Activated CD8-positive, alpha-beta memory T cell treated with anti-CD3 and anti-CD28 coated beads for 36 hours (primary cell): ENCODE measurements around the gene SEH1L. TPM values are rescaled to one million over a fixed set of nuclear protein-coding genes. Genes with fewer than 3 reads are reported as not detected.
"Not testable (repeated sequence)": the region's sequence is repeated elsewhere in the genome, so short reads cannot be mapped to it uniquely, and the experiment has no call there.

Experiments
- CTCF ChIA-PET: fragments of 350-600 bp; sonication (Branson Sonifier 250); formaldehyde crosslinking; loops from one replicate; lab custom pipeline; 2021; ENCODE audit warnings: antibody characterized with exemption; lab: Charles Lee
- POLR2A ChIA-PET: fragments of 350-600 bp; sonication (Branson Sonifier 250); formaldehyde crosslinking; loops from one replicate; lab custom pipeline; 2021; ENCODE audit warnings: antibody characterized with exemption; lab: Charles Lee
- total RNA-seq, 2 experiments: library from RNA; stranded (reverse); gene quantifications; one replicate each; pipeline ENCODE4 v1.2.3, GENCODE V29; 2021

SEH1L gene
- total RNA-seq, 2 experiments from 2014 or later = 136 to 140 TPM

DNA sequence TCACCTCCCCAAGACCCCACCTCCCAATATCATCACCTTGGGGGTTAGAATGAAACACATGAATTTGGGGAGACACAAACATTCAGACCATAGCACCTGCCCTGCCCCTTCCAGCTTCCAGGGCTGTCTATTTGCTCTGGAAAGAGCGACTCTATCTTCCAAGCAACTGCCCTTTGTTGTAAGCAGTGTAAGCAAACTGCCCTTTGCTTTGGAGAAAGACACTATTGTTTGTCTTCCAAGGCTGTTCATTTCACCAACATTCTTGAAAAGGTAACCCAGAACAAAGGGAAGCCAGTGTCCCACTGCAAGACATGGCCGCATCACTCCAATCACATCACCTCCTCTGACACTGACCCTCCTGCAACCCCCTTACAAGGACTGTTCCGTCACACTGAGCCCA, 16.9 kb upstream of the SEH1L start:
- POLR2A ChIA-PET = no interaction called here
- CTCF ChIA-PET = interaction anchor here (0.7 kb wide), 1 partner anchor 90 kb away, joined by 3 read pairs; no protein-coding TSS in a partner anchor

DNA sequence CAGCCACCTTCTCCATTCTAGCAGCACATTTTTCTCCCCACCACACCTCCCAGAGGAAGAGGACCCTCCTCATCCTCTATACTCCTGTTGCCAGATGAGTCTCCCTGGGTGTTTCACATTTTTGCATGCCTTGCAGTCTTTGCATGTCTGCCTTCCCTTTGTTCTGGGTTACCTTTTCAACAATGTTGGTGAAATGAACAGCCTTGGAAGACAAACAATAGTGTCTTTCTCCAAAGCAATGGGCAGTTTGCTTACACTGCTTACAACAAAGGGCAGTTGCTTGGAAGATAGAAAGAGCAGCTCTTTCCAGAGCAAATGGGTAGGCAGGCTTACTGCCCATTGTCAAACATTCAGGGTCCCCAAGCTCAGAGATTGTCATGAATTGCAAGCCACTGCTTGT, 14.5 kb upstream of the SEH1L start:
- ChIA-PET POLR2A (interaction anchor here (0.7 kb wide), 1 partner anchor 15 kb away, joined by 4 read pairs; no protein-coding TSS in a partner anchor), CTCF (interaction anchor here (1.4 to 2.5 kb wide), 9 partner anchors 11 to 210 kb away, joined by 3 to 20 read pairs (median 10); no protein-coding TSS in a partner anchor)

DNA sequence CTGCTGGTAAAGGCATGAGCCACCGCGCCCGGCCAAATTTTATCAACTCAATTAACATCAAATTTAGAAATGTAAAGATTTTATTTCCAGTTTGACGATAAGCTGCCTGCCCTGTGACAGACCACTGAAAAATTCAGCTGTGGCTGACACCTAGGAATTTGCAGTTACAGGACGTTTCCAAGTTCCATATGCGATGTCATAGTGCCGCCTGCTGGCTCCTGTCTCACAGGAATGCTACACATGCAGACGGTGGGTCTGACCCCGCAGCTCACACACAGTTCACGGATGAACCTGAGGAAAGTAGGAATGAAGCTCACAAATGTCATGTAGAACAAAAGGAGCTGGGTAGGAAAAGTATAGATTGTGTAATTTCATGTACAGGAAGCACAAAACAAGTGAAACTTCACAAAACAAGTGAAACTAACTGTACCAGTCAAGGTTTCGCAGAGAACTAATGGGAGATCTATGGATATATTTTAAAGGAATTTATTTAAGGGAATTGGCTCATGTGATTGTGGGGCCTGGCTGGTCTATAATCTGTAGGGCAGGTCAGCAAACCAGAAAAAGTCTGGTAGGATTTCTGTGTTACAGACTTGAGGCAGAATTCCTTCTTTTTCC, 13.2 kb upstream of the SEH1L start:
- POLR2A ChIA-PET = interaction anchor here (0.6 kb wide), 2 partner anchors 15 to 51 kb away, joined by 3 read pairs; no protein-coding TSS in a partner anchor
- CTCF ChIA-PET = interaction anchor here (0.6 to 2.5 kb wide), 24 partner anchors 9 to 543 kb away, joined by 3 to 20 read pairs (median 3); partner anchors contain the start of gene PTPN2

DNA sequence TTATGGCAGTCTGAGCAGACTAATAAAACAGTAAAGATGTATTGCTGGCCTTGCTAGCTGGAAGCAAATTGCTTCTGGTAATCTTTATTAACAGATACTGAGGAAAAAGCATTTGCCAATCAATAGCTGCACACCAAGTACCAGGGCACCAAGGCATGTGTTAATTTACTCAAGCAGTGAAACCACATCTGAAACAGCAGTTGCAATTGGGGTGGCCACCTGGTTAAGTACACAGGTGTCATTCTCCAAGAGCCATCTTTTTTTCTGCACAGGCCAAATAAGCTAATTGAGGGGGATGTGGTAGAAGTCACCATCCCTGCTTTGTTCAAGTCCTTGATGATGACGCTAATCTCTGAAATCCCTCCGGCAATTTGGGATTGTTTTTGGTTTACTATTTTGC, 8.6 kb upstream of the SEH1L start:
- CTCF ChIA-PET = interaction anchor here (1.0 kb wide), 1 partner anchor 212 kb away, joined by 4 read pairs; no protein-coding TSS in a partner anchor

DNA sequence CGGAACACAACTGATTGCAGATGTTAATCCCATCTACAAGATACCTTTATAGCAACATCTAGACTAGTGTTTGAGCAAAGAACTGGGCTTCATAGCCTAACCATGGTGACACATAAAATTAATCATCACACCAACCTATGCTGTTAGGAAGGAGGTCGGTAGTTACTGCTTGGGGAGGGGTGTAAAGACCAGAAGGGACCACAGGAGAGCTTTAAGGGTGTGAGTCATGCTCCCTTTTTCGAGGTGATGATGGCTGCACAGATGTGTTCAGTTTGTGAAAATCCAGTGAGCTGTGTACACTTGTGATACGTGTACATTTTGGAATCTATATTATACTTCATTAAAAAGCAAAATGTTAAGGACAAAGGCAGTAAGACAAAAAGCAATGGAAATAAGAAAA, 4.6 kb upstream of the SEH1L start:
- POLR2A ChIA-PET = no interaction called here
- CTCF ChIA-PET = interaction anchor here (0.6 kb wide), 2 partner anchors 200 to 326 kb away, joined by 3 to 4 read pairs; no protein-coding TSS in a partner anchor

More for the DNA sequence above, 8.6 kb upstream of the SEH1L start:
- POLR2A ChIA-PET = no interaction called here

DNA sequence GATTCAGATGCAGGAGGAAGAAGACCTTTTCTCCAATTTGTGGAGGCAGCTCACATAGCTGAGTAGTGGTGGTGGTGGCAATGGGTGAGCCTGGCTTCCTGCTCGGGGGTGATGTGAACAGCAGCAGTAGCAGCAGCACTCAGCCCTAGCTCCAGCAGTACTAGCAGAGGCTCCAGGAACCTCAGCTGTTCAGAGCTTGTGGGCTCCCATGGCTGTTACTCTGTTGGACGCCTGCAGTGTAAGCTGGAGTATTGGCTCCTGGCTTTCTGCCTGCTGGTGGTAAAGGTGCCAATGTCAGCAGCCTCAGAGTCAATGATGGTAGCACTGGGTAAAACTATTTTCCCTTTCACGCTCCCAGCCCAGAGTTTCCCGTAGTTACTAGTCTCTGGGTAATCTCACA, 3.1 kb upstream of the SEH1L start:
- ChIA-PET POLR2A (interaction anchor here (0.5 kb wide), 1 partner anchor 61 kb away, joined by 3 read pairs; no protein-coding TSS in a partner anchor), CTCF (interaction anchor here (2.4 kb wide), 1 partner anchor 10 kb away, joined by 11 read pairs; no protein-coding TSS in a partner anchor)

DNA sequence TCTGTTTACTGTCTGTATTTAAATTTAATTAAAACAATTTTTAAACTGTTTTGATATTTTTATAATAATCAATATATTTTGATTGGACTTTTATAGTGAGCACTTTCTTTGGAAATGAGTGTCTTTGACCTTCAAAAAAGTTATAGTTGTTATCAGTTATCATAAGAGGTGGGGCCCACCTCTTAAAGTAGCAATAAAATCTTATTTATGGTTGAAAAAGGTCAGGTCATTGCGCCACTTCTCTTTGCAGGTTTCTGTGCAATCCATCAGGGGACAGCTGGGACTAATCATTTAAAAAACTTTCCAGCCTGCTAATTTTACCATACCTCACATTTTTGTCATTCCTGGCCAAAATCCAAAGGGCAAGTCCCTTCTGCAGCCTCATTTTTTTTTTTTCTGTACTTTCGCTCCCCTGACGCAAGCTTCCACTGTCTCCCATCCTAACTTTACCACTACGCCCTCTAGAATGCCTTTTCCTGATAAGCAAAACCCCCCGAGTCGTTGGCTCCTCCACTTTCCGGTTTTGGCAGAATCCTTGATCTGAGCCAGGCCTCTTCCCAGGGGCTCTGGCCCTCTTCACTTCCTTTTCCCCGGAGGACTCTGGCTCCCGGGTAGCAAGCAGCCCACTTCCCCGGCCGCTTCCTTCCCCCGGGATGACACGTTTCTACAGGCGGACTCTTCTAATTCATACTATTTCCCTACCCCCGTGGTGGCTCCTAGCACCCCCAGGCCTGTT, 1.1 kb upstream of the SEH1L start:
- ChIA-PET POLR2A (interaction anchor here (0.7 to 2.3 kb wide), 2 partner anchors 44 to 63 kb away, joined by 5 to 25 read pairs; partner anchors contain the start of gene CEP192), CTCF (no interaction called here)

DNA sequence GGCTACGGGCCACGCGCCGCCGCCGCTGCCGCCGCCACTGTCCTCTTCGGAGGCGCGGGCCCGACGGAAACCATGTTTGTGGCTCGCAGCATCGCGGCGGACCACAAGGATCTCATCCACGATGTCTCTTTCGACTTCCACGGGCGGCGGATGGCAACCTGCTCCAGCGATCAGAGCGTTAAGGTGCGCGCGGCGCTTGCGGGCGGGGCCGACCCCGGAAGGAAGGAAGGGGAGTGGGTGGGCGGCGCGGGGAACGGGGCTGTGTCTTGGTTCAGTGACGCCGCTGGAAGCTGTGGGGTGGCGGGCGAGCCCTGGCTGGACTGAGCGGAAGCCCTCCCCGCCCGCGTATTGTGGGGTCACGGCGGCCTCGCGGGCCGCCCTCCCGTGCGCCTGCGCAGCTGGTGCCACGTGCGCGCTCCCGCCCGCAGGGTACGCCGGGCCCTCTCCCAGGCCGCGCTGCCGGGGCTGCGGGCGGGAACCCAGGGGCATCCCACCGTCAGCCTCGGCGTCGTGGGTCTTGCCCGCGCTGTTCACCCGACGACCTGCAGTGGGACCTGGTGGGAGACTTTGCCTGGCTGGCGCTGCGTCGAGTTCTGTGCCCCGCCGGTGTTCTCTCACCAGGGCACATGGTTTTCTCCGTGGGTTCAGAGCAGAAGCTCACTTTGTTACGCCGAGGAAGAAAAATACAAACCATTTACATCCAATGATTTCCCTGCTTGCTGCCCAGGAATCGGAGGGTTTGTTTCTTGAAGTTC, 416 bp downstream of the SEH1L start:
- CTCF ChIA-PET = interaction anchor here (0.9 kb wide), 1 partner anchor 55 kb away, joined by 3 read pairs; no protein-coding TSS in a partner anchor

DNA sequence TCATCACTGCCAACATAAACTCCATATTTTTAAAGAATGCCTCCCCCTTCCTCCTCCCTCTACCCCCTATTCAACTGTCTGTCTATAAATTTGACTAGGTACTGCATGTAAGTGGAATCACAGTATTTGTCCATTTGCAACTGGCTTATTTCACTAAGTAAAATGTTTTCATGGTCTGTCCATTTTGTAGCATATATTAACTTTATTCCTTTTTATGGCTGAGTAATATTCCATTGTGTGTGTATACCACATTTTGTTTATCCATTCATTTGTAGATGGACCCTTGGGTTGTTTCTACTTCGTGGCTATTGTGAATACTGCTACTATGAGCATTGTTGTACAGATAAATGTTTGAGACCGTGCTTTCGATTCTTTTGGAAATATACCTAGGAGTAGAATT, 10.7 kb downstream of the SEH1L start:
- CTCF ChIA-PET = interaction anchor here (0.7 kb wide), 1 partner anchor 351 kb away, joined by 7 read pairs; no protein-coding TSS in a partner anchor
- POLR2A ChIA-PET = interaction anchor here (0.5 kb wide), 1 partner anchor 11 kb away, joined by 7 read pairs; no protein-coding TSS in a partner anchor

More for the DNA sequence above, 416 bp downstream of the SEH1L start:
- POLR2A ChIA-PET = interaction anchor here (0.5 to 2.3 kb wide), 10 partner anchors 15 to 779 kb away, joined by 3 to 25 read pairs (median 4); partner anchors contain the start of genes AFG3L2, CEP192 and PTPN2

DNA sequence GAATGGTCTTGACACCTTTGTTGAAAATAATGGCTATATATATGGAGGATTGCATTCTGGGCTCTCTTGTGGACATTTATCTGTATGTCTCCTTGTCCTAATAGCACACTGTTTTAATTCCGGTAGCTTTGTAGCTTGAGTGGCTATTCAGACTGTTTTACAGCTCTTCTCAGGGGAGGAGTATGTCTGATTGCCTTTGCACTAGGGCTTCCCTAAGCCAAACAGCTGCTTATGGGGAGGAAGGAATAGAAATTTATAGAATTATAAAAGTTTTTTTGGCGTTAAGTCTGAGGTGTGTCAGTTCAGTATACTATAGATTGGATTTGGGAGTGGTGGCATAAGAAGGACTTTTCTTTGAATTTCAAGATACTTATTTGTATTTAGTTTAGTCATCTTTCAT, 12.6 kb downstream of the SEH1L start:
- CTCF ChIA-PET = no interaction called here
- POLR2A ChIA-PET = no interaction called here

DNA sequence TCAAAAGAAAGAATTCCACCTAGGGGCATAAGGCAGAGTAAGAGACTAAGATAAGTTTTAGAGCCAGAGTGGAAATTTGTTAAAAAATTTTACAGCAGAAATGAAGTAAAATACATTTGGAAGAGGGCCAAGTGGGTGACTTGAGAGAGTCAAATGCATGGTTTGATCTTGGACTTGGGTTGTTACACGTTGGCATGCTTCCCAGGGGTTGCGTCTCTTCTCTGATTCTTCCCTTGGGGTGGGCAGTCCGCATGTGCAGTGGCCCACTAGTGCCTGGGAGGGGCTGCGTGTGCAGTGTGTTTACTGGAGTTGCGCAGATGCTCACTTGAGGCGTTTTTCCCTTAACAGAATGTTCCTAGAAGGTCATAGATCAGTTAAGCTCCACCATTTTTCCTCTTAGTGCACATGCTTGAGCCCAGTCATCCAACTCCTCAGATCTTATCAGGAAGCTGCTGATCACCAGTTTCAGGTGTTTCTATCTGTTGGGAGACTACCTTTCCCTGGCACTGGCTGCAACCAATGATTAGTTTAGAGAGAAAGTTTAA, 13.1 kb downstream of the SEH1L start:
- POLR2A ChIA-PET = no interaction called here

DNA sequence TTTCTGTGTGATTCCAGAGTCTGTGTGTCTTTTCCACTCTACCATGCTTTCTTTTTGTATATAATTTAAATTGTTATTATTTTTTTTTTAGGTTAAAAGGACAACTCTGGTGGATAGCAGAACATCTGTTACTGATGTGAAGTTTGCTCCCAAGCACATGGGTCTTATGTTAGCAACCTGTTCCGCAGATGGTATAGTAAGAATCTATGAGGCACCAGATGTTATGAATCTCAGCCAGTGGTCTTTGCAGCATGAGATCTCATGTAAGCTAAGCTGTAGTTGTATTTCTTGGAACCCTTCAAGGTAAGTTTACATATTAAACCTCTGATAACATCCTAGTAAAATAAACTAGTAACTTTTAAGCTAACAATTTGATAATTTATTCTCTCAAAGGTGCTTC, 15.3 kb downstream of the SEH1L start:
- POLR2A ChIA-PET = no interaction called here
- CTCF ChIA-PET = interaction anchor here (1.1 kb wide), 1 partner anchor 24 kb away, joined by 3 read pairs; no protein-coding TSS in a partner anchor

More for the DNA sequence above, 13.1 kb downstream of the SEH1L start:
- CTCF ChIA-PET = no interaction called here

DNA sequence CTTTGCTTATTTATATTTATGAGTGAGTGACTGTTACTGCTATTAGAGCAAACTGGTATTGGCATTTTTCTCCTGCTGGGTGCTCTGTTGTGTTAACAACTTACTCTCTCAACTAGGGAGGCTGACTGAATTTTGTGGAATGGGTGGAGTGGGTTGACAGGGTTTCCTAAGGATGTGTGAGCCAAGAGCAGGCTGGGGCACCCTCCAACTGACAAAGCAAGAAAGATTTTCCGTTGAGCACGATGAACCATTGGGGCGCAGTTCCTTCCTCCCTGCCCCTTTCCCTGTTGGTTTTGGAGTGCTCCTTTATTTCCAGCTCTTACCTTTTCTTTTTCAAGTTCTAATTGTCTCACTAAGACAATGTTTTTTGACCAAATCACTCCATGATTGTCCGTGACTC, 20.3 kb downstream of the SEH1L start:
- ChIA-PET POLR2A (no interaction called here), CTCF (no interaction called here)

DNA sequence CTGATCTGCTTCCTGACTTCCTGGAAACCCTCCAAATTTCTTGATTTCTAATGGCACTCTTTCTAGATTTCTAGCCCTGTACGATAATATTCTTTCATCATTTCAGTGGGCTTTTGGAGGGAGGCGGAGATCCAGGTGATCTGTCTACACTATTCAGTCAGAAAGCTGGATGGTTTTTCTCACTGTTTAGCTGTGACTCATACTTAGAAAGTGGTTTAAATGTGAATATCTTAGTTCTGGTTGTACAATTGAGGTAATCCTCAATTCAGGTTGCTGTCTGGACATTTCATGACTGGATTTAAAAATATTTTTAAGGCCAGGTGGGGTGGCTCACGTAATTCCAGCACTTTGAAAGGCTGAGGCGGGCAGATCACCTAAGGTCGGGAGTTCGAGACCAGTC, 20.8 kb downstream of the SEH1L start:
- CTCF ChIA-PET = no interaction called here
- POLR2A ChIA-PET = no interaction called here

DNA sequence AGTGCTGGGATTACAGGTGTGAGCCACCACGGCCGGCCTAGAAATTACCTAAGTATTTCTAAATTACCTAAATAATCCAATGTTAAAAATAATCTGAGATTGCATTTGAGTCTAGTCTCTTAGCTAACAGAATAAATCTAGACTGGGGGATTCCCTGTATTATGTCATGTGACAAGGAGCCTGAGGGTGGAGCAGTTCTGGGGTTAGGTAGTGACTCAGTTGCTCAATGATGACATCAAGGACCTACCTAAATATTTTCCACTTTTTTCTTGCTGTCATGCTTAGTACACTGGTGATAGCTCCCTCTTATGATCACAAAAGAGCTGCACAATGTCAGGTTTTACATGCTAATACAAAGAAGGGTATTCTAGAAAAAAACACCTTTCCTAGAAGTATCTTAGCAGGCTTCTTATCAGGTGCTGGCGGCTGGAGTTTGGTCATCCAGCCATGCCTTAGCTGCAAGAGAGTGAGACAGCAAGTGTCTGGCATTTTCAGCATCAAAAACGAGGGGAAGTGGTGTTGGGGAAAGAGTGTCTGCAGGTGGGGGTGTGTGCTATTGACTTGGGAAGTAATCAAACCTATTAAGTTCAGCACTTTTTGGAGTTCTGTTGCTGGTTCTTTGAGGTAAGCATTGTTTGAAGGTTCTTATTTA, 25.9 kb downstream of the SEH1L start:
- ChIA-PET POLR2A (interaction anchor here (0.8 kb wide), 1 partner anchor 25 kb away, joined by 3 read pairs; no protein-coding TSS in a partner anchor), CTCF (interaction anchor here (1.3 kb wide), 1 partner anchor 12 kb away, joined by 3 read pairs; no protein-coding TSS in a partner anchor)

DNA sequence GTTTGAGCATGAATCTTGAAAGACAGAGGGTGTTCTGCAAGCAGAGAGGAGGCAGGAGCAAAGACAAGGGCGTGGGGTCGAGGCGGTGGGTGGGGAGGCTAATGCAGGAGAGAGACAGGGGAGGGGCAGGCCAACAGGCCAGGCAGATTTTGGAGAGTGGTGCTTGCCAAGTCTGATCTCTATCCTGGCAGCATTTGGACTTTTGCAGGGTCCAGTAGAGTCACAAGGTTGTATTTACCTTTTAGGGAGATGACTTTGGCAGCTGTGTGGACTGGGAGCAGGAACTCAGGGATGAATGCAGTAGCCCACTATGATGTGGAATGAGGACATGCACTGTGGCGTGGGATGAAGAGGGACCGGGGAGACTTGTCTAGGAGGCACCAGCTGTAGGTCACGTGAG, 27.7 kb downstream of the SEH1L start:
- ChIA-PET CTCF (no interaction called here), POLR2A (no interaction called here)

DNA sequence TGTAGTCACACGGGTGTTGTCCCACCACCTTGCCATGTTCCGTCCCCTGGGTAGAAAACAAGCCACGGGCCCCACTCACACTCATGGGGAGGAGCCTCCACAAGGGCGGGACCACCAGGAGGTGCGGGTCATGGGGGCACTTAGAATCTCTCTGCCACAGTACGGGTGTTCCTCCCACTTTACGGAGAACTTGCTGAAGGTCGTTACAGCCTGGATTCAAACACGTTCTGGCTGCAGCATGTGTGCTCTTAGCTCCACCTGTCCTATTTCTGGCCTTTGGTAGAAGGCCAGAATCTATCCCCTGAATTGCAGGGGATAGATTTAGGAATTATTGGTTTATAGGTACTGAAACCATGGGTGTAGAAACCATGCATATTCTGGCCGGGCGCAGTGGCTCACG, 28.5 kb downstream of the SEH1L start:
- ChIA-PET CTCF (no interaction called here), POLR2A (no interaction called here)

DNA sequence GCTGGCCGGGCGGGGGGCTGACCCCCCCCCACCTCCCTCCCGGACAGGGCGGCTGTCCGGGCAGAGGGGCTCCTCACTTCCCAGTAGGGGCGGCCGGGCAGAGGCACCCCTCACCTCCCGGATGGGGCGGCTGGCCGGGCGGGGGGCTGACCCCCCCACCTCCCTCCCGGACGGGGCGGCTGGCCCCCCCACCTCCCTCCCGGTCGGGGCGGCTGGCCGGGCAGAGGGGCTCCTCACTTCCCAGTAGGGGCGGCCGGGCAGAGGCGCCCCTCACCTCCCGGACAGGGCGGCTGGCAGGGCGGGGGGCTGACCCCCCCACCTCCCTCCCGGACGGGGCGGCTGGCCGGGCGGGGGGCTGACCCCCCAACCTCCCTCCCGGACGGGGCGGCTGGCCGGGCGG, 32.3 kb downstream of the SEH1L start:
- CTCF ChIA-PET, POLR2A ChIA-PET: not testable (repeated sequence)
